M059J (cell line): Measurements from ENCODE around the gene LYRM1. TPM values are rescaled to one million over a fixed set of nuclear protein-coding genes. Genes with fewer than 3 reads are reported as not detected.
"Not testable (repeated sequence)": the region's sequence is repeated elsewhere in the genome, so short reads cannot be mapped to it uniquely, and the experiment has no call there.

Experiments used
- DNase-seq: peaks from one replicate; pipeline ENCODE4 v3.0.0-alpha.2; 2012; ENCODE audit warnings: low read depth
- total RNA-seq: library from RNA; depleted of rRNA; stranded (reverse); fragments of >200 nt; shearing (Covaris generic); gene quantifications from 2 replicates; pipeline ENCODE4 v1.2.3, GENCODE V29; 2014

Gene LYRM1
- total RNA-seq, 1 experiment from 2014 or later: 33.5 TPM

- peak; percentile 50 for DNase-seq
These were observed 1.0 kb downstream of the LYRM1 start for GRCh38 chr16:20901436-20902112.

- DNase-seq: no peak
These were observed 1.9 kb downstream of the LYRM1 start for GRCh38 chr16:20902426-20902825.

- DNase-seq: peak; percentile 61
These were observed 2.7 kb downstream of the LYRM1 start for GRCh38 chr16:20903116-20903898.

GRCh38 chr16:20903899-20904506 lies 3.4 kb downstream of the LYRM1 start:
- DNase-seq: no peak

- peak; percentile 88 for DNase-seq
These were observed 4.0 kb downstream of the LYRM1 start for GRCh38 chr16:20904507-20905081.

- no peak for DNase-seq
These were observed 5.0 kb downstream of the LYRM1 start for GRCh38 chr16:20905576-20905975.

- peak; percentile 92 for DNase-seq
These were observed 6.0 kb downstream of the LYRM1 start for GRCh38 chr16:20906341-20907255.

- DNase-seq: peak; percentile 94
These were observed 10.3 kb downstream of the LYRM1 start for GRCh38 chr16:20910781-20911321.

- peak; percentile 75 for DNase-seq
These were observed 10.8 kb downstream of the LYRM1 start for GRCh38 chr16:20911361-20911760.

- no peak for DNase-seq
These were observed 15.7 kb downstream of the LYRM1 start for GRCh38 chr16:20916289-20916688.

GRCh38 chr16:20916942-20917341 lies 16.4 kb downstream of the LYRM1 start:
- no peak for DNase-seq

GRCh38 chr16:20918486-20919239 lies 18.1 kb downstream of the LYRM1 start:
- DNase-seq: no peak

- DNase-seq: no peak
These were observed 19.5 kb downstream of the LYRM1 start for GRCh38 chr16:20920091-20920490.

GRCh38 chr16:20920799-20921198 lies 20.2 kb downstream of the LYRM1 start:
- no peak for DNase-seq

- DNase-seq: no peak
These were observed 23.3 kb downstream of the LYRM1 start for GRCh38 chr16:20923876-20924275.

- no peak for DNase-seq
These were observed 25.2 kb downstream of the LYRM1 start for GRCh38 chr16:20925751-20926150.

GRCh38 chr16:20928774-20929411 lies 28.3 kb downstream of the LYRM1 start:
- DNase-seq: no peak

- not testable (repeated sequence) for DNase-seq
These were observed 29.2 kb downstream of the LYRM1 start for GRCh38 chr16:20929676-20930364.

- no peak for DNase-seq
These were observed 29.8 kb downstream of the LYRM1 start for GRCh38 chr16:20930365-20930690.
